ENCODE results near the gene NSUN7.

NSUN7 gene

GRCh38 chr4:40822420-40823166 is 72.8 kb downstream of the NSUN7 start:
- DNase-seq: no peak

GRCh38 chr4:40825014-40825838 is 75.5 kb downstream of the NSUN7 start:
- DNase-seq: no peak

GRCh38 chr4:40826821-40827220 is 77.1 kb downstream of the NSUN7 start:
- no peak for DNase-seq

GRCh38 chr4:40827758-40828157 is 78.0 kb downstream of the NSUN7 start:
- DNase-seq: no peak

GRCh38 chr4:40828661-40829060 is 78.9 kb downstream of the NSUN7 start:
- no peak for DNase-seq

- DNase-seq: no peak
Measured at GRCh38 chr4:40829586-40829985, 79.8 kb downstream of the NSUN7 start.

GRCh38 chr4:40831146-40831907 is 81.6 kb downstream of the NSUN7 start:
- no peak for DNase-seq

GRCh38 chr4:40832175-40832574 is 82.4 kb downstream of the NSUN7 start:
- no peak for DNase-seq

- DNase-seq: no peak
Measured at GRCh38 chr4:40833212-40833611, 83.5 kb downstream of the NSUN7 start.

GRCh38 chr4:40837094-40837870 is 87.5 kb downstream of the NSUN7 start:
- no peak for DNase-seq

GRCh38 chr4:40838742-40839141 is 89.0 kb downstream of the NSUN7 start:
- no peak for DNase-seq

GRCh38 chr4:40840255-40840984 is 90.7 kb downstream of the NSUN7 start:
- no peak for DNase-seq

- DNase-seq: peak; percentile 17
Measured at GRCh38 chr4:40840985-40841571, 91.3 kb downstream of the NSUN7 start.

- DNase-seq: no peak
Measured at GRCh38 chr4:40842318-40842717, 92.6 kb downstream of the NSUN7 start.

- DNase-seq: no peak
Measured at GRCh38 chr4:40842725-40843423, 93.1 kb downstream of the NSUN7 start.

- DNase-seq: no peak
Measured at GRCh38 chr4:40843696-40844095, 93.9 kb downstream of the NSUN7 start.

GRCh38 chr4:40844261-40844660 is 94.5 kb downstream of the NSUN7 start:
- no peak for DNase-seq

- DNase-seq: no peak
Measured at GRCh38 chr4:40845154-40845835, 95.5 kb downstream of the NSUN7 start.

- no peak for DNase-seq
Measured at GRCh38 chr4:40846532-40846931, 96.8 kb downstream of the NSUN7 start.

- no peak for DNase-seq
Measured at GRCh38 chr4:40848251-40848650, 98.5 kb downstream of the NSUN7 start.
